ENCODE measurements around the gene SCFD2.

DNA sequence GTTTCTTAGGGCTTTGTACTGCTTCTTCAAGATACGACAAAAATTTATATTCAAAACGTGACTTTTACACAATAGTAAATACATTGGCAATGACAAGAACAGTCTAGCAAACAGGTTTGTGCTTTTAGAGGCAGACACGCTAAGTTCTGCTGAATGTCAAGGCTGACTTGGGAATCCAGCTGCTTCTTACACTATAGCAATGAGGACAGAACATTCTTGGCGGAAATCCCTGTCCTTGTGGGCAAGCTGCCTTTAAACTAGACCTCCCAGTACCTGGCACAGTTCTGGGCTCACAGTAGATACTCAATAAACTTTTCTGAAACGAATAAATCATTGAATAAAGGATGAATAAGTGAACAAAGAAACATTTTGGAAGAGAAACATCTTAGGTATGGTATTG is 355.5 kb downstream of the SCFD2 start:
- TF ChIP-seq, protein P1, sequence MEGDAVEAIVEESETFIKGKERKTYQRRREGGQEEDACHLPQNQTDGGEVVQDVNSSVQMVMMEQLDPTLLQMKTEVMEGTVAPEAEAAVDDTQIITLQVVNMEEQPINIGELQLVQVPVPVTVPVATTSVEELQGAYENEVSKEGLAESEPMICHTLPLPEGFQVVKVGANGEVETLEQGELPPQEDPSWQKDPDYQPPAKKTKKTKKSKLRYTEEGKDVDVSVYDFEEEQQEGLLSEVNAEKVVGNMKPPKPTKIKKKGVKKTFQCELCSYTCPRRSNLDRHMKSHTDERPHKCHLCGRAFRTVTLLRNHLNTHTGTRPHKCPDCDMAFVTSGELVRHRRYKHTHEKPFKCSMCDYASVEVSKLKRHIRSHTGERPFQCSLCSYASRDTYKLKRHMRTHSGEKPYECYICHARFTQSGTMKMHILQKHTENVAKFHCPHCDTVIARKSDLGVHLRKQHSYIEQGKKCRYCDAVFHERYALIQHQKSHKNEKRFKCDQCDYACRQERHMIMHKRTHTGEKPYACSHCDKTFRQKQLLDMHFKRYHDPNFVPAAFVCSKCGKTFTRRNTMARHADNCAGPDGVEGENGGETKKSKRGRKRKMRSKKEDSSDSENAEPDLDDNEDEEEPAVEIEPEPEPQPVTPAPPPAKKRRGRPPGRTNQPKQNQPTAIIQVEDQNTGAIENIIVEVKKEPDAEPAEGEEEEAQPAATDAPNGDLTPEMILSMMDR (IDR thresholded peaks at IDR 0.05; ENCODE audit: low read depth, low read length) = no peak
- no peak for TF ChIP-seq EZH2phosphoT487 (IDR thresholded peaks at IDR 0.05; ENCODE audit: low read depth)
